HEK293T (cell line): Measurements from ENCODE around the gene METTL23.

Experiments
- CTCF ChIA-PET: fragments of 350-600 bp; formaldehyde crosslinking; extraction: SDS; loops from one replicate; lab custom pipeline; 2021; ENCODE audit warnings: antibody characterized with exemption, inconsistent platforms; lab: Yijun Ruan, JAX
- POLR2A ChIA-PET: fragments of 350-600 bp; formaldehyde crosslinking; extraction: SDS; loops from one replicate; lab custom pipeline; 2020; ENCODE audit warnings: antibody characterized with exemption, inconsistent platforms; lab: Yijun Ruan, JAX
- DNase-seq: peaks from one replicate; pipeline ENCODE4 v3.0.0; 2012; ENCODE audit warnings: mixed read lengths; ENCODE audit errors: extremely low spot score
- ARNT ChIP-seq: fragments of 450-650 bp; IDR thresholded peaks from 2 replicates; pipeline ENCODE4 v1.6.1; 2017; ENCODE audit warnings: mild to moderate bottlenecking
- BHLHE40 ChIP-seq: fragments of 450-650 bp; IDR thresholded peaks from 2 replicates; pipeline ENCODE4 v1.6.1; 2016; ENCODE audit warnings: mild to moderate bottlenecking, moderate library complexity, borderline replicate concordance
- CTBP1 ChIP-seq: fragments of 450-650 bp; IDR thresholded peaks from 2 replicates; pipeline ENCODE4 v1.6.1; 2016; ENCODE audit warnings: borderline replicate concordance
- ELF4 ChIP-seq: fragments of 450-650 bp; IDR thresholded peaks from 2 replicates; pipeline ENCODE4 v1.6.1; 2017; ENCODE audit warnings: antibody characterized with exemption
- FOXA1 ChIP-seq: fragments of 450-650 bp; IDR thresholded peaks from 2 replicates; pipeline ENCODE4 v1.6.1; 2016; ENCODE audit warnings: mild to moderate bottlenecking
- FOXK2 ChIP-seq: fragments of 450-650 bp; IDR thresholded peaks from 2 replicates; pipeline ENCODE4 v1.6.1; 2016; ENCODE audit warnings: mild to moderate bottlenecking
- FOXM1 ChIP-seq: fragments of 450-650 bp; IDR thresholded peaks from 2 replicates; pipeline ENCODE4 v1.6.1; 2017; ENCODE audit warnings: mild to moderate bottlenecking, borderline replicate concordance
- HDGF ChIP-seq: fragments of 450-650 bp; IDR thresholded peaks from 2 replicates; pipeline ENCODE4 v1.6.1; 2017; ENCODE audit warnings: antibody characterized with exemption, borderline replicate concordance
- L3MBTL2 ChIP-seq: fragments of 450-650 bp; conservative IDR thresholded peaks from 2 replicates; pipeline ENCODE4 v1.6.1; 2016; ENCODE audit warnings: mild to moderate bottlenecking
- LEF1 ChIP-seq: fragments of 450-650 bp; IDR thresholded peaks from 2 replicates; pipeline ENCODE4 v1.6.1; 2017; ENCODE audit warnings: mild to moderate bottlenecking, borderline replicate concordance
- NFRKB ChIP-seq: fragments of 450-650 bp; IDR thresholded peaks from 2 replicates; pipeline ENCODE4 v1.6.1; 2016; ENCODE audit warnings: mild to moderate bottlenecking, moderate library complexity
- SP1 ChIP-seq: fragments of 450-650 bp; IDR thresholded peaks from 2 replicates; pipeline ENCODE4 v1.6.1; 2017
- SUZ12 ChIP-seq: fragments of 450-650 bp; IDR thresholded peaks from 2 replicates; pipeline ENCODE4 v1.6.1; 2016; ENCODE audit warnings: mild to moderate bottlenecking
- TARDBP ChIP-seq: fragments of 450-650 bp; IDR thresholded peaks from 2 replicates; pipeline ENCODE4 v1.6.1; 2016
- ZNF384 ChIP-seq: fragments of 450-650 bp; IDR thresholded peaks from 2 replicates; pipeline ENCODE4 v1.6.1; 2016
- TF ChIP-seq, protein P1 (sequence below): fragments of 450-650 bp; IDR thresholded peaks from 2 replicates; pipeline ENCODE4 v1.6.1; 2016

The METTL23 gene

DNA sequence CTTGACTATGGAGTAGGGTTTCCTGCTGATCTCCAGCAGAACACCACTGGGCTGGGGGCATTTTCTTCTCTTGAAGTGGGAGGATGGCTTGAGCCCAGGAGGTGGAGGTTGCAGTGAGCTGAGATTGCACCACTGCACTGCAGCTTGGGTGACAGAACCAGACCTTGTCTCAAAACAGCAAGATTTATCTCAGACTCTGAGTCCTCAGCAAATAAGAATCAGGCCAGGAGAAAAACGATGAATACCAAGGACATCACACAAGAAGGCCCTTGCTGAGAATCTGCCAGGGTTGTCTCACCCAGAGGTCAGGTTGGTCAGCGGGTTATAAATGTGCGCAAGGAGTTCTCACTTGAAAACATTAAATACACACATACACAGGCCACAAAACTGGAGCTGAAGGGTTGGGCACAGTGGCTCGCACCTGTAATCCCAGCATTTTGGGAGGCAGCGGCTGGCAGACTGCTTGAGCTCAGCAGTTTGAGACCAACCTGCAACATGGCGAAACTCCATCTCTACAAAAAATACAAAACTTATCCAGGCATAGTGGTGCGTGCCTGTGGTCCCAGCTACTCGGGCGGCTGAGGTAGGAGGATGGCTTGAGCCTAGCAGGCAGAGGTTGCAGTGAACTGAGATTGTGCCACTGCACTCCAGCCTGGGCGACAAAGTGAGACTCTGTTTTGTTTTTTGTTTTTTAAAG is 23.6 kb upstream of the METTL23 start:
- POLR2A ChIA-PET, result interaction anchor here (0.6 to 1.2 kb wide), 4 partner anchors 8 to 146 kb away, joined by 3 to 4 read pairs (median 3); partner anchors contain the start of gene MXRA7
- CTCF ChIA-PET, result interaction anchor here (0.6 to 1.9 kb wide), 2 partner anchors 21 to 663 kb away, joined by 3 to 9 read pairs; no protein-coding TSS in a partner anchor
- no peak for TF ChIP-seq NFRKB
- TF ChIP-seq ELF4, result no peak
- TF ChIP-seq CTBP1, result no peak
- DNase-seq, result no peak

DNA sequence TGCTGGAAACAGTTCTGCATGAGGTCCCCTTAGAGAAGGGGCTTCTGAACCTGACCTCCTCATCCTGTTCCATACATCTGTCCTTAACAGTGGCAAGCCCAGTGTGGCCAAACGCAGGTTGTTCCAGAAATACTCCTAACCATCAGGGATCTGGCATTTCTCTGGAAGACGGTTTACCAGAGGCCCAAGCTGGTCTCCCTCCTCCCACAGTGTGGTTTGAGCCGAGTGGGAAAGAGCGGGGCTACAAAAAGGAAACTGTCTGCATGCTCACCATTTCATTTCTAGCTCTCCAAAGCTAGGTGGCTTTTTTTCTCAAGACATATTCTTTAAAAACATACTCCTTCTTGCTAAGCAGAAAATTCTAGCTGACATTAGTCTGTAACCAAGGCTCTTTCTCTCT is 21.8 kb upstream of the METTL23 start:
- POLR2A ChIA-PET, result interaction anchor here (0.7 kb wide), 1 partner anchor 33 kb away, joined by 3 read pairs; no protein-coding TSS in a partner anchor
- no peak for DNase-seq
- CTCF ChIA-PET, result interaction anchor here (1.6 to 1.9 kb wide), 2 partner anchors 9 to 23 kb away, joined by 7 to 9 read pairs; no protein-coding TSS in a partner anchor
- TF ChIP-seq, protein P1, sequence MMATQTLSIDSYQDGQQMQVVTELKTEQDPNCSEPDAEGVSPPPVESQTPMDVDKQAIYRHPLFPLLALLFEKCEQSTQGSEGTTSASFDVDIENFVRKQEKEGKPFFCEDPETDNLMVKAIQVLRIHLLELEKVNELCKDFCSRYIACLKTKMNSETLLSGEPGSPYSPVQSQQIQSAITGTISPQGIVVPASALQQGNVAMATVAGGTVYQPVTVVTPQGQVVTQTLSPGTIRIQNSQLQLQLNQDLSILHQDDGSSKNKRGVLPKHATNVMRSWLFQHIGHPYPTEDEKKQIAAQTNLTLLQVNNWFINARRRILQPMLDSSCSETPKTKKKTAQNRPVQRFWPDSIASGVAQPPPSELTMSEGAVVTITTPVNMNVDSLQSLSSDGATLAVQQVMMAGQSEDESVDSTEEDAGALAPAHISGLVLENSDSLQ, result no peak
- TF ChIP-seq L3MBTL2 (no peak), LEF1 (no peak), ELF4 (no peak), ARNT (no peak), SUZ12 (no peak)

DNA sequence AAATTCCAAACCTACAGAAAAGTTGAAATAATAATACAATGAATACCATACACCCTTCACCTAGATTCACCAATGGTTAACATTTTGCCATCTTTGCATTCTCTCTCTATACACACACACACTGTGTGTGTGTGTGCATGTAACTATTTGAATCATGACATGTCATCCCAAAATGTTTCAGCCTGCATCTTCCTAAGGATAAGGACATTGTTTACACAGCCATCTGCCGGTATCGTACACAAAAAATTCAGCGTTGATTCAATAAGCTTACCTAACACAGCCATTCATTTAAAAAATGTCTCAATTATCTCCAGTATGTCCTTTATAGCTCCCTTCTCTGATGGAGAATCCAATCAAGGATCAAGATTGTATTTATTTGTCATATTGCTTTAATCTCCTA is 19.8 kb upstream of the METTL23 start:
- no peak for DNase-seq
- ChIA-PET POLR2A (interaction anchor here (5.4 kb wide), 1 partner anchor 9 kb away, joined by 38 read pairs; no protein-coding TSS in a partner anchor), CTCF (interaction anchor here (1.6 to 2.3 kb wide), 2 partner anchors 18 to 25 kb away, joined by 4 to 5 read pairs; no protein-coding TSS in a partner anchor)
- TF ChIP-seq CTBP1 (no peak), ZNF384 (no peak), FOXK2 (no peak), FOXA1 (no peak), L3MBTL2 (no peak), HDGF (no peak), ELF4 (no peak), TARDBP (no peak), BHLHE40 (no peak), FOXM1 (no peak), ARNT (no peak), SP1 (no peak), NFRKB (no peak), LEF1 (no peak), SUZ12 (no peak)
- TF ChIP-seq, protein P1, result no peak

DNA sequence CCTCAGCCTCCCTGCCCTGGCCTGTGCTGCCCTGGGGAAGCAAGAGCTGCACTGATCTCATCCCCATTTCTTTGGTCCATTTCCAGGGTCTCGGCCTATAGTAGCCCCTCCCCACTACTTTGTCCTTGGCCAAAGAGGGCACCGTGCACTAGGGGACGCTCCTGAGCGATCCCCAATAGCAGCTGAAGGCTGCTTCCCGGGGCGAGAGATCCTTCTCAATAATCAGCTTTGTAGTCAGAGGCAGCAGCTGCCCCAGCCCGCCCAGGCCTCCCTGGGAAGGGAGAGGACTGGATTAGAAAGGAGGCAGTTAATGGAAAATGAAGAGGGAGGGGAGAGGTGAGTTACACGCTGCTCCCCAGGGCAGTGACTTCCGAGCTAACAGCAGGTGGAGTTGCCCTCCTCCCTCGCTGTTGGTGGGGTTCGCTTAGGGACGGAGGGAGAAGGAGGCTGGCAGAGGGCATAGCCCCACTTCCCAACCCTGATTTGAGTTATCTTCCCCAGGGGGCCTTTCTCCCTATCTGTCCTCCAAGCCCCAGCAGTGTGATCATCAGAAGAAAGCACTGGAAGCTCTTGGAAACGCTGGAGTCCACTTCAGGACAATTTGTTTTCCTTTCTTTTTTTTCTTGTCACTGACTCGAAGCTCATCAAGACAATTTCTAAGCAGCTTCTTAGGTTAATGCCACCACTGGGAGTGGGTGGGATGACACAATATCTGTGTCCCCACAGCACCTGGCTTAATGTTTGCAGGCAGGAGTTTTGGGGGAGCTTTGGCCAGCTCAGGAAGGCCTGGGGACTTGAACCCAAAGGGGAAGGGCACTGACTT is 18.4 kb upstream of the METTL23 start:
- CTCF ChIA-PET, result interaction anchor here (0.5 to 2.3 kb wide), 13 partner anchors 10 to 222 kb away, joined by 3 to 12 read pairs (median 3); no protein-coding TSS in a partner anchor
- POLR2A ChIA-PET, result interaction anchor here (0.7 to 5.4 kb wide), 16 partner anchors 7 to 261 kb away, joined by 3 to 38 read pairs (median 4); partner anchors contain the start of genes JMJD6, METTL23 and SRSF2
- TF ChIP-seq LEF1 (no peak), ARNT (no peak), L3MBTL2 (no peak), FOXK2 (no peak), HDGF (no peak)
- no peak for DNase-seq

DNA sequence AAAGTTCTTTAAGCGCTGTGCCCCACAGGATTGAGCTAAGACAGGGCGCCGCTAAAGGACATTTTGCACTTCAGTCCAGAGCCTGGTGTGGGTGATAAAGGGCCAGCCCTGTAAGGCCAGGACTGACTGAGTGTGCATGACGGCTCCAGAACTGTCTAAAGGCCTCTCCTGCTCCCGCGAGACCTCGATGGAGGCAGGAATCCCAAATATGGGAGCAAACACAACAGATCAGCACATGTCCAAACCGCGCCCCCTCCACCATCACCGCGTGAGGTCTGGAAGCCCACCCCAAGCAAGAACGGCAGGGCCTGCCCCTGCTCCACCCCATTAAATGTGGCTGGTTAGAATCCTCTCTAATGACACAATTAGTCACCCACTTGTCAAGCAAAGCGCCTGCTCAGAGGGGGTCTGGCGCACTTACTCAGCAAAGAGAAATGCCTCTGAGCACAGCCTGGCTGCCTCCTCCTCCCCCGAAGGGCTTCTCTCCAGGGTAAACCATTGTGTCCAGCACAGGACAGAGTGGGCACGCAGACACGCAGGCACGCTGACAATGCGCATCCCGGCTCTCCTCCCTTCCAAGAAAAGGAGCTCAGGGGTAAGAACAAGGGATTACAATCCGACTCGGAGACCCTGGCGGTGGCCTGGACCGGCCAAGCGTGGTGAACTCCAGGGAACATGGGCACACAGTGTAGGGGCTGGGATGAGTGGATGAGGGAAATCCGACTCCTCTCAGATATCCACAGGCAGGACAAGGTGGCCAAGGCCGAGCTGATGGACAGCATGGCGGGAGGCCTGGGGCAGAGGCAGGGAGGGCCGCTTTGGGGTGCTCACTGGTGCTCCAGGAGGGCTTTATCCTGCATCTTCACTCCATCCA is 17.3 kb upstream of the METTL23 start:
- ChIA-PET CTCF (interaction anchor here (0.7 to 2.3 kb wide), 8 partner anchors 11 to 86 kb away, joined by 3 to 12 read pairs (median 4); no protein-coding TSS in a partner anchor), POLR2A (interaction anchor here (1.0 to 5.4 kb wide), 13 partner anchors 8 to 260 kb away, joined by 3 to 38 read pairs (median 7); partner anchors contain the start of gene SRSF2)
- TF ChIP-seq NFRKB (no peak), L3MBTL2 (peak; percentile 49)
- TF ChIP-seq, protein P1, result peak; percentile 71
- peak; percentile 81 for DNase-seq
